ENCODE data around the gene TMEM63B. TPM values are rescaled to one million over a fixed set of nuclear protein-coding genes. Genes with fewer than 3 reads are reported as not detected.

TMEM63B gene
- total RNA-seq, 1 donor from 2014 or later = 33.4 TPM

DNA sequence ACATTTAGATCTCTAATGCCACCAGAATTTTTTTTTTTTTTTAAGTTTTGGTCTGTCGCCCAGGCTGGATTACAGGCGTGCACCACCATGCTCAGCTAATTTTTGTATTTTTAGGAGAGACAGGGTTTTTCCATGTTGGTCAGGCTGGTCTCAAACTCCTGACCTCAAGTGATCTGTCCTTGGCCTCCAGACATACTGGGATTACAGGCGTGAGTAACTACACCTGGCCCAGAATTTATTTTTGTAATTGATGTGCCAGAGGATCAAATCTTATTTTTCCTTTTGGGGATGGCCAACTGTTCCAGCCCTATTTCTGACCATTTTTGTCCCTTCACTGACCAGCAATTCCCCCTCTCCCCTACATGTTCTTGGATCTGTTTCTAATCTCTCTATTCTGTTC lies 71.3 kb downstream of the TMEM63B start:
- no peak overlapping the region for H3K27ac Mint-ChIP-seq (ENCODE audit: unreplicated experiment)
- TF ChIP-seq, protein P1, sequence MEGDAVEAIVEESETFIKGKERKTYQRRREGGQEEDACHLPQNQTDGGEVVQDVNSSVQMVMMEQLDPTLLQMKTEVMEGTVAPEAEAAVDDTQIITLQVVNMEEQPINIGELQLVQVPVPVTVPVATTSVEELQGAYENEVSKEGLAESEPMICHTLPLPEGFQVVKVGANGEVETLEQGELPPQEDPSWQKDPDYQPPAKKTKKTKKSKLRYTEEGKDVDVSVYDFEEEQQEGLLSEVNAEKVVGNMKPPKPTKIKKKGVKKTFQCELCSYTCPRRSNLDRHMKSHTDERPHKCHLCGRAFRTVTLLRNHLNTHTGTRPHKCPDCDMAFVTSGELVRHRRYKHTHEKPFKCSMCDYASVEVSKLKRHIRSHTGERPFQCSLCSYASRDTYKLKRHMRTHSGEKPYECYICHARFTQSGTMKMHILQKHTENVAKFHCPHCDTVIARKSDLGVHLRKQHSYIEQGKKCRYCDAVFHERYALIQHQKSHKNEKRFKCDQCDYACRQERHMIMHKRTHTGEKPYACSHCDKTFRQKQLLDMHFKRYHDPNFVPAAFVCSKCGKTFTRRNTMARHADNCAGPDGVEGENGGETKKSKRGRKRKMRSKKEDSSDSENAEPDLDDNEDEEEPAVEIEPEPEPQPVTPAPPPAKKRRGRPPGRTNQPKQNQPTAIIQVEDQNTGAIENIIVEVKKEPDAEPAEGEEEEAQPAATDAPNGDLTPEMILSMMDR (IDR thresholded peaks at IDR 0.05; ENCODE audit: unreplicated experiment) = no peak

DNA sequence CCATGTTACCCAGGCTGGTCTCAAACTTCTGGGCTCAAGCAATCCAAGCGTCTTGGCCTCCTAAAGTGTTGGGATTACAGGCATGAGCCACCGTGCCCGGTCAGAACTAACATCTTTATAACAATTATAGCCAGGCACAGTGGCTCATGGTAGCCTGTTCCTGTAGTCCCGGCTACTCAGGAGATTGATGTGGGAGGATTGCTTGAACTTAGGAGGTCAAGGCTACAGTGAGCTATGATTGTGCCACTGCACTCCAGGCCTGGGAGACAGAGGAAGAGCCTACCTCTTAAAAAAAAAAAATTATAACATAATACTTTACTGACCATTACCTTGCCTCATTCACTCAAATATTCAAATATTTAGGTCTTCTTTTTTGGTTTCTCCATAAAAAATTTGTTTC lies 72.5 kb downstream of the TMEM63B start:
- Mint-ChIP-seq H3K27ac (ENCODE audit: unreplicated experiment) (no peak overlapping the region), H3K36me3 (ENCODE audit: low read depth, unreplicated experiment) (no peaks in the 10 kb centered on the region), H3K27me3 (ENCODE audit: unreplicated experiment) (peaks cover 3% of the 10 kb centered on the region), H3K4me1 (ENCODE audit: unreplicated experiment) (peaks cover 45% of the 10 kb centered on the region), H3K9me3 (ENCODE audit: unreplicated experiment) (no peaks in the 10 kb centered on the region), H3K4me3 (ENCODE audit: unreplicated experiment) (no peak overlapping the region)
- DNase-seq (ENCODE audit: low spot score) = no peak
- TF ChIP-seq, protein P1 (IDR thresholded peaks at IDR 0.05; ENCODE audit: unreplicated experiment) = no peak

More for the DNA sequence above, 71.3 kb downstream of the TMEM63B start:
- no peaks in the 10 kb centered on the region for H3K36me3 Mint-ChIP-seq (ENCODE audit: low read depth, unreplicated experiment)
- no peak for DNase-seq (ENCODE audit: low spot score)
- H3K4me3 Mint-ChIP-seq (ENCODE audit: unreplicated experiment) = no peak overlapping the region
- no peaks in the 10 kb centered on the region for H3K9me3 Mint-ChIP-seq (ENCODE audit: unreplicated experiment)
- H3K4me1 Mint-ChIP-seq (ENCODE audit: unreplicated experiment) = peaks cover 36% of the 10 kb centered on the region
- peaks cover 3% of the 10 kb centered on the region for H3K27me3 Mint-ChIP-seq (ENCODE audit: unreplicated experiment)

DNA sequence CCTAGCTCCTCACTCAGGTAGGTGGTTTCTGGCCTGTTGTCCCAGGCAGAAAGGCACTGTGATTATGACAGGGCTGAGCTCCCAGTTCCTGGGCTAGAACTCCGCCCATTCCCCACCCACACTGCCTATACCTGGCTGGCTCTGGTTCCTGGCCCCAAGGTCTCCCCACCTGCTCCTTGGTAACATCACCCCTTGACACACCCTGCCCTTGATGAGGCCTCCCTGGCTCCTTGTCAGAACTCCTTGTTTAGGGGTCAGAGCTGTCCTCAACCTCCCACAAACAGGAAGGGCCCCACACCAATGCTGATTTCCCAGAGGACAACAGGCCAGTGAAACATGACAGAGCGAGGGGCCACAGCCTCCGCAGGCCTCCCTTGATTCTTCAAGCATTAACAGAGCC lies 73.8 kb downstream of the TMEM63B start:
- H3K27me3 Mint-ChIP-seq (ENCODE audit: unreplicated experiment) = peaks cover 3% of the 10 kb centered on the region
- peaks cover 48% of the 10 kb centered on the region for H3K4me1 Mint-ChIP-seq (ENCODE audit: unreplicated experiment)
- no peak overlapping the region for H3K4me3 Mint-ChIP-seq (ENCODE audit: unreplicated experiment)
- H3K9me3 Mint-ChIP-seq (ENCODE audit: unreplicated experiment) = no peaks in the 10 kb centered on the region
- no peak for DNase-seq (ENCODE audit: low spot score)
- H3K36me3 Mint-ChIP-seq (ENCODE audit: low read depth, unreplicated experiment) = no peaks in the 10 kb centered on the region
- TF ChIP-seq, protein P1 (IDR thresholded peaks at IDR 0.05; ENCODE audit: unreplicated experiment) = no peak
- H3K27ac Mint-ChIP-seq (ENCODE audit: unreplicated experiment) = peak overlapping the region; percentile 100

DNA sequence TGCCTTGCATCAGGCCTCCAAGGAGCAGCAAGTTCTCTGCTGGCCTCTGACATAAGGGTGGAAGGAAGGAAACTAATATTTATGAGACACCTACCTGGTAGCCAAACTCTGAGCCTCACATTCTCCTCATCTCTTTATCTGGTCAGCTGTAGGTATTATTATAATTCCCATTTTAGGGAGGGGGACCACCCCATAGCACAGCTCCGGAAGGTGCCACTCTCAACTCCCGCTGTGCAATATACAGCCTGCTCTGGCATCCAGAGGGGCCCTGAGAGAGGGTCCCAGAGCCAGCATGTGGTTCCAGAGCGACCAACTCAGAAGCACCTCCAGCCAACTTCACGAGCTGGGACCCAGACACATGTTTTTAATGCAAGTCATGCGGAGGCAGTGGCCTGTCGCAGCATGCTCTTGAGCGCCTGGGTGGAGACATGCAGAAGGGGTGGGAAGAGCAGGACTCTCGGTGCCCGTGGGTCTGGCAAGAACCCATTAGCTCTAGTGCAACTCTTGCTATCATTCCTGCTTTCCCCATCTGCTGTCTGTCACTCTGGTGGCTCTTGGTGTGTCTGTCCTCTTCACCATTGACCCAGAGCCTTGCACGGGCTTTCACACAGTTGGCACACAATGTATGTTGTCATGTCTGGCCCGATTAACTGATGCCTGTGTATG lies 74.4 kb downstream of the TMEM63B start:
- DNase-seq (ENCODE audit: low spot score) = no peak
- Mint-ChIP-seq H3K27ac (ENCODE audit: unreplicated experiment) (peak overlapping the region; percentile 100), H3K9me3 (ENCODE audit: unreplicated experiment) (no peaks in the 10 kb centered on the region), H3K4me1 (ENCODE audit: unreplicated experiment) (peaks cover 53% of the 10 kb centered on the region), H3K36me3 (ENCODE audit: low read depth, unreplicated experiment) (no peaks in the 10 kb centered on the region), H3K4me3 (ENCODE audit: unreplicated experiment) (peak overlapping the region; percentile 37), H3K27me3 (ENCODE audit: unreplicated experiment) (peaks cover 3% of the 10 kb centered on the region)
- TF ChIP-seq, protein P1 (IDR thresholded peaks at IDR 0.05; ENCODE audit: unreplicated experiment) = no peak

DNA sequence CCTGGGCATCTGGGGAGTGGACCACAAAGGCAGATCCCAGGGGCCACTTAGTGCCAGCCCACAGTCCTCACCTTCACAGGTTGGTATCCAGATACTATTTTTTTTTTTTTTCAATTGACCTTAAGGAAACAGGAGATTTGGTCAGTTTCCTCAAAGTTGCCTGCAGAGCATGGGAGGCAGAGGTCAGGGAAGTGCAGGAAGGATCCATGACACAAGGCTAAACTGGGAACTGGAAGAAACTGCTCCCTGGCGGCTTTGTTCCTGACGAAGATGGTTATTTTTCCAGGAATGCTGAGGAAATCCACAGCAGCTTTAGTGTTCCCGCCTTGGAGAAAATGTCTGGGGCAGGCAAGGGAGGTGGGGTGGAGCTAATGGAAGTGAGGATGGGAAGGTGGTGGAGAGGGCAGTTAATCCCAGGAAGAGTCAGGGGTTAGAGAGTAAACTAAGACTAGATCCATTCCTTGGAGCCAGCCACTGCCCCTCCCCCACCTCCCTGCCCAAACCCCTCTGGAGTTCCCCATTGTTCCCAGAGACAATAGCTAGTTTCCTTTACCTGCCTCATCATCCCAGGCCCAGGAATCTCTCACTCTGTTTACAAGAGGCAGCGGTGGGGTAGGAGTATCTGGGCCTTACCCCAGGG lies 75.1 kb downstream of the TMEM63B start:
- no peaks in the 10 kb centered on the region for H3K9me3 Mint-ChIP-seq (ENCODE audit: unreplicated experiment)
- peak; percentile 57 for DNase-seq (ENCODE audit: low spot score)
- H3K36me3 Mint-ChIP-seq (ENCODE audit: low read depth, unreplicated experiment) = no peaks in the 10 kb centered on the region
- TF ChIP-seq, protein P1 (IDR thresholded peaks at IDR 0.05; ENCODE audit: unreplicated experiment) = no peak
- peaks cover 55% of the 10 kb centered on the region for H3K4me1 Mint-ChIP-seq (ENCODE audit: unreplicated experiment)
- peak overlapping the region; percentile 70 for H3K4me3 Mint-ChIP-seq (ENCODE audit: unreplicated experiment)
- peaks cover 3% of the 10 kb centered on the region for H3K27me3 Mint-ChIP-seq (ENCODE audit: unreplicated experiment)
- peak overlapping the region; percentile 100 for H3K27ac Mint-ChIP-seq (ENCODE audit: unreplicated experiment)
